Epithelial cell of proximal tubule (primary cell): ENCODE data around the gene LRRC4C. TPM values are rescaled to one million over a fixed set of nuclear protein-coding genes. Genes with fewer than 3 reads are reported as not detected.

Experiments used
- DNase-seq: peaks from one replicate; pipeline ENCODE4 v3.0.0-alpha.2; 2011; ENCODE audit warnings: low read depth
- H3K4me3 ChIP-seq: 2 replicates; pipeline ENCODE4 v1.5.1; 2011; ENCODE audit warnings: low read depth, mild to moderate bottlenecking, low read length
- CTCF ChIP-seq: conservative IDR thresholded peaks from 2 replicates; pipeline ENCODE4 v1.5.1; 2012; ENCODE audit warnings: low read depth, mild to moderate bottlenecking, low read length
- total RNA-seq: library from RNA; depleted of rRNA; stranded (reverse); fragments of >200 nt; gene quantifications from 2 replicates; pipeline ENCODE4 v1.2.3, GENCODE V29; 2015

The LRRC4C gene
- total RNA-seq, 1 donor from 2014 or later, result 0.12 TPM

- TF ChIP-seq CTCF, result no peak
- H3K4me3 ChIP-seq, result no peak overlapping the region
- no peak for DNase-seq
Observed at GRCh38 chr11:40235841-40236240, 1223.6 kb downstream of the LRRC4C start.

- DNase-seq, result no peak
- no peak overlapping the region for H3K4me3 ChIP-seq
- no peak for TF ChIP-seq CTCF
Observed at GRCh38 chr11:40230821-40231220, 1228.6 kb downstream of the LRRC4C start.

- no peak overlapping the region for H3K4me3 ChIP-seq
- no peak for TF ChIP-seq CTCF
- no peak for DNase-seq
Observed at GRCh38 chr11:40228662-40229061, 1230.8 kb downstream of the LRRC4C start.

- DNase-seq, result no peak
- no peak overlapping the region for H3K4me3 ChIP-seq
- TF ChIP-seq CTCF, result no peak
Observed at GRCh38 chr11:40227730-40228129, 1231.7 kb downstream of the LRRC4C start.

- DNase-seq, result no peak
- no peak for TF ChIP-seq CTCF
- no peak overlapping the region for H3K4me3 ChIP-seq
Observed at GRCh38 chr11:40226654-40227053, 1232.8 kb downstream of the LRRC4C start.

- TF ChIP-seq CTCF, result no peak
- no peak overlapping the region for H3K4me3 ChIP-seq
- DNase-seq, result no peak
Observed at GRCh38 chr11:40223596-40224330, 1235.7 kb downstream of the LRRC4C start.

GRCh38 chr11:40219401-40219800 is 1240.1 kb downstream of the LRRC4C start:
- no peak for TF ChIP-seq CTCF
- DNase-seq, result no peak

More at GRCh38 chr11:40219401-40219800, 1240.1 kb downstream of the LRRC4C start:
- no peak overlapping the region for H3K4me3 ChIP-seq
